Large intestine (tissue), 3 donors: ENCODE data around the gene SCCPDH. TPM values are rescaled to one million over a fixed set of nuclear protein-coding genes. Genes with fewer than 3 reads are reported as not detected.
"Not testable (repeated sequence)": the region's sequence is repeated elsewhere in the genome, so short reads cannot be mapped to it uniquely, and the experiment has no call there.

Experiments
- DNase-seq, 2 donors: peaks; one replicate each; pipeline versions ENCODE4 v3.0.0 to v3.0.0-alpha.2; 2013
- H3K27ac ChIP-seq: one replicate; pipeline ENCODE4 v1.5.1; 2013; ENCODE audit warnings: low read length
- H3K27me3 ChIP-seq: 2 replicates; pipeline ENCODE4 v1.6.1; 2013; ENCODE audit warnings: low read length; ENCODE audit not compliant: control insufficient read depth, insufficient read depth
- H3K36me3 ChIP-seq: 2 replicates; pipeline ENCODE4 v1.6.1; 2013; ENCODE audit warnings: low read length; ENCODE audit not compliant: control insufficient read depth, insufficient read depth
- H3K4me1 ChIP-seq: one replicate; pipeline ENCODE4 v1.6.1; 2013; ENCODE audit warnings: low read length; ENCODE audit not compliant: control insufficient read depth, insufficient read depth
- H3K4me3 ChIP-seq: one replicate; pipeline ENCODE4 v1.5.1; 2013; ENCODE audit warnings: low read length
- H3K9me3 ChIP-seq: one replicate; pipeline ENCODE4 v1.6.1; 2013; ENCODE audit warnings: mild to moderate bottlenecking, low read depth, low read length, moderate library complexity; ENCODE audit not compliant: control insufficient read depth
- WGBS: methylation state at CpG from one replicate; pipeline ENCODE4 v1.1.5; 2013; ENCODE audit warnings: low lambda C conversion rate; ENCODE audit not compliant: insufficient coverage; 5-methylcytosine and 5-hydroxymethylcytosine counted together
- polyA plus RNA-seq: library from polyadenylated mRNA; unstranded; fragments of 120-200 nt; gene quantifications from one replicate; pipeline ENCODE4 v1.2.1, GENCODE V29; 2013

Gene SCCPDH
- polyA plus RNA-seq, 1 donor: 44.3 TPM

- Histone ChIP-seq H3K4me1 (peaks cover 19% of the 10 kb centered on the region), H3K27ac (peak overlapping the region; percentile 68), H3K9me3 (no peaks in the 10 kb centered on the region), H3K4me3 (no peak overlapping the region), H3K27me3 (no peaks in the 10 kb centered on the region), H3K36me3 (peaks cover 41% of the 10 kb centered on the region)
- peak; percentile 37 to 62 for DNase-seq
- 63% methylated on average over 2 of the region's 4 CpGs for WGBS
Observed at GRCh38 chr1:246726255-246726679, 2.1 kb downstream of the SCCPDH start.

GRCh38 chr1:246726881-246727280, 2.7 kb downstream of the SCCPDH start:
- no peaks in the 10 kb centered on the region for H3K27me3 ChIP-seq
- H3K36me3 ChIP-seq: peaks cover 44% of the 10 kb centered on the region
- peaks cover 21% of the 10 kb centered on the region for H3K4me1 ChIP-seq
- peak overlapping the region; percentile 68 for H3K27ac ChIP-seq
- no peak for DNase-seq
- H3K9me3 ChIP-seq: no peaks in the 10 kb centered on the region
- WGBS: no CpG with 5 or more reads among the region's 4 CpGs
- no peak overlapping the region for H3K4me3 ChIP-seq

- H3K4me3 ChIP-seq: no peak overlapping the region
- peaks cover 51% of the 10 kb centered on the region for H3K36me3 ChIP-seq
- H3K27ac ChIP-seq: no peak overlapping the region
- H3K9me3 ChIP-seq: no peaks in the 10 kb centered on the region
- no CpG with 5 or more reads among the region's 3 CpGs for WGBS
- H3K27me3 ChIP-seq: no peaks in the 10 kb centered on the region
- H3K4me1 ChIP-seq: peaks cover 21% of the 10 kb centered on the region
- DNase-seq: no peak
Observed at GRCh38 chr1:246727594-246727993, 3.4 kb downstream of the SCCPDH start.

- DNase-seq: no peak
- 100% methylated on average over 2 of the region's 4 CpGs for WGBS
- Histone ChIP-seq H3K4me3 (no peak overlapping the region), H3K9me3 (no peaks in the 10 kb centered on the region), H3K27me3 (no peaks in the 10 kb centered on the region), H3K4me1 (peaks cover 21% of the 10 kb centered on the region), H3K36me3 (peaks cover 56% of the 10 kb centered on the region), H3K27ac (no peak overlapping the region)
Observed at GRCh38 chr1:246728311-246728710, 4.1 kb downstream of the SCCPDH start.

GRCh38 chr1:246729040-246729439, 4.8 kb downstream of the SCCPDH start:
- H3K27ac ChIP-seq, DNase-seq, H3K27me3 ChIP-seq, H3K4me3 ChIP-seq, H3K9me3 ChIP-seq: not testable (repeated sequence)
- 100% methylated on average over 2 of the region's 5 CpGs for WGBS
- Histone ChIP-seq H3K36me3 (peaks cover 63% of the 10 kb centered on the region), H3K4me1 (peaks cover 21% of the 10 kb centered on the region)

GRCh38 chr1:246730839-246731238, 6.6 kb downstream of the SCCPDH start:
- peak; percentile 57 to 78 for DNase-seq
- Histone ChIP-seq H3K36me3 (peaks cover 73% of the 10 kb centered on the region), H3K27ac (peak overlapping the region; percentile 71), H3K4me1 (peaks cover 16% of the 10 kb centered on the region), H3K27me3 (no peaks in the 10 kb centered on the region), H3K9me3 (no peaks in the 10 kb centered on the region), H3K4me3 (no peak overlapping the region)
- WGBS: 60% methylated on average over 1 of the region's 8 CpGs

GRCh38 chr1:246731873-246732272, 7.7 kb downstream of the SCCPDH start:
- H3K9me3 ChIP-seq, H3K27ac ChIP-seq, DNase-seq, H3K4me3 ChIP-seq, H3K27me3 ChIP-seq, H3K4me1 ChIP-seq: not testable (repeated sequence)
- WGBS: no CpG with 5 or more reads among the region's 3 CpGs
- peaks cover 80% of the 10 kb centered on the region for H3K36me3 ChIP-seq

- Histone ChIP-seq H3K4me1 (peaks cover 6% of the 10 kb centered on the region), H3K4me3 (no peak overlapping the region), H3K27me3 (no peaks in the 10 kb centered on the region), H3K36me3 (peaks cover 79% of the 10 kb centered on the region), H3K27ac (no peak overlapping the region), H3K9me3 (no peaks in the 10 kb centered on the region)
- DNase-seq: no peak
Observed at GRCh38 chr1:246733704-246734103, 9.5 kb downstream of the SCCPDH start.

- no peaks in the 10 kb centered on the region for H3K9me3 ChIP-seq
- DNase-seq: no peak
- no peak overlapping the region for H3K4me3 ChIP-seq
- H3K4me1 ChIP-seq: peaks cover 6% of the 10 kb centered on the region
- no CpG with 5 or more reads among the region's 2 CpGs for WGBS
- no peak overlapping the region for H3K27ac ChIP-seq
- H3K27me3 ChIP-seq: no peaks in the 10 kb centered on the region
- peaks cover 69% of the 10 kb centered on the region for H3K36me3 ChIP-seq
Observed at GRCh38 chr1:246734866-246735265, 10.7 kb downstream of the SCCPDH start.

- no peak overlapping the region for H3K27ac ChIP-seq
- H3K9me3 ChIP-seq: no peaks in the 10 kb centered on the region
- H3K4me1 ChIP-seq: peaks cover 4% of the 10 kb centered on the region
- no peak for DNase-seq
- no peak overlapping the region for H3K4me3 ChIP-seq
- no peaks in the 10 kb centered on the region for H3K27me3 ChIP-seq
- 82% methylated on average over 3 of the region's 5 CpGs for WGBS
- peaks cover 63% of the 10 kb centered on the region for H3K36me3 ChIP-seq
Observed at GRCh38 chr1:246735735-246736134, 11.5 kb downstream of the SCCPDH start.

GRCh38 chr1:246742396-246742795, 18.2 kb downstream of the SCCPDH start:
- H3K4me3 ChIP-seq: no peak overlapping the region
- no peaks in the 10 kb centered on the region for H3K9me3 ChIP-seq
- no peaks in the 10 kb centered on the region for H3K4me1 ChIP-seq
- no peaks in the 10 kb centered on the region for H3K27me3 ChIP-seq
- 100% methylated on average over 1 of the region's 8 CpGs for WGBS
- peaks cover 39% of the 10 kb centered on the region for H3K36me3 ChIP-seq
- no peak overlapping the region for H3K27ac ChIP-seq
- no peak for DNase-seq
